ENCODE results near the gene PANX2. TPM values are rescaled to one million over a fixed set of nuclear protein-coding genes. Genes with fewer than 3 reads are reported as not detected.

The PANX2 gene
- total and polyA plus RNA-seq, 2 of the 4 experiments (the other 2 are of a cell fraction) = 0.18 to 1.7 TPM

DNA sequence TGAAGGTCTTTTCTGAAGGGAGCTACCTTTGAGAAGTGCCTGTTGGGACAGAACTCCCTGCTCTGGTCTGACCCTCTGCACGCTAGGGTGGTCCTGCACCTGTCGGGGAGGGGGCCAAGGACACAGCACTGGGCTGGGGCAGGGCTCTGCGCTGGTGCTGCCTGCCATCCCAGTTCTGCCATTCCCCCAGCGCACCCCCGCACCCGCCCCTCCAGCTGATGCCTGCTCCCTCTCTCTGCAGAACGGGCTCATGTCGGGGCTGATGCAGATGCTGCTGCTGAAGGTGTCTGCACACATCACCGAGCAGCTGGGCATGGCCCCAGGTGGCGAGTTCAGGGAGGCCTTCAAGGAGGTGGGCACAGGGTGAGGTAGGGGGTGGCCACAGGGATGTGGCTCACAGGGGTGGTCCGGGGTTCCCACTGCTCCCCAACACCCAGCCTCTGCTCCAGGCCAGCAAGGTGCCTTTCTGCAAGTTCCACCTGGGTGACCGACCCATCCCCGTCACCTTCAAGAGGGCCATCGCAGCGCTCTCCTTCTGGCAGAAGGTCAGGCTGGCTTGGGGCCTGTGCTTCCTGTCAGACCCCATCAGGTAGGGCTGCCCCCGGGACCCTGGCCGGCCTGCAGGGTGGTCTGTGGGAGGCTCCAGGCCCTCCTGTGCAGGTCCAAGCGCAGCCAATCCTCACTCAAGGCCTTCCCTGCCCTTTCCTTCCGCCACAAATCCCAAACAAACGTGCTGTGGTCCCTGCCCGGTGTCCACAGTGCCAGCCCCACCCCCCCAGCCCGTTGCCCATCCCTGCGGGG, 26.7 kb downstream of the PANX2 start:
- dilution Hi-C loops (cut with HindIII; ENCODE audit: low sequenced_read_pairs, unreplicated experiment) (no loop called here), intact Hi-C loops (cut with micrococcal nuclease) (no loop called here), in situ Hi-C loops (cut with MboI; ENCODE audit: low sequenced_read_pairs) (no loop called here)
- Histone ChIP-seq H4K5ac (ENCODE audit: low read depth, low read length) (no peak overlapping the region), H2AK9ac (replicated peaks; ENCODE audit: low read depth, low read length, poor library complexity) (peak overlapping the region; percentile 28), H4K20me1 (ENCODE audit: insufficient read depth, low read length) (peaks cover 16% of the 10 kb centered on the region), H2AFZ (replicated peaks; ENCODE audit: low read length, poor library complexity) (no peak overlapping the region), H4K91ac (ENCODE audit: insufficient read depth, low read depth, low read length) (no peak overlapping the region), H3K9me1 (ENCODE audit: insufficient read depth, low read length) (0 out of 2 replicates have a peak, but pooled peaks cover 2% of the 10 kb centered on the region), H2BK20ac (ENCODE audit: low read depth, low read length) (no peak overlapping the region), H2BK120ac (ENCODE audit: low read depth, low read length) (no peak overlapping the region), H3K4me1 (ENCODE audit: control insufficient read depth, insufficient read depth, low read length) (peaks cover 2% of the 10 kb centered on the region; the same call in 1 of the 2 replicates), H3K18ac (ENCODE audit: low read depth, low read length) (no peak overlapping the region), H2AK5ac (ENCODE audit: low read depth, low read length) (no peak overlapping the region), H3K4me3 (ENCODE audit: insufficient read depth, low read depth, low read length) (no peak overlapping the region), H2BK15ac (ENCODE audit: low read depth, low read length) (no peak overlapping the region), H3K23ac (ENCODE audit: low read depth, low read length) (no peak overlapping the region), H3K27me3 (ENCODE audit: control insufficient read depth, insufficient read depth, low read length) (no peaks in the 10 kb centered on the region), H3K9ac (ENCODE audit: low read depth, low read length) (no peak overlapping the region), H3K4me2 (ENCODE audit: low read depth, low read length) (no peak overlapping the region), H3K36me3 (ENCODE audit: control insufficient read depth, insufficient read depth, low read length) (peaks cover 34% of the 10 kb centered on the region), H4K8ac (ENCODE audit: low read depth in 2 of 2, low read length in 2 of 2) (no peak overlapping the region), H3K9me3 (ENCODE audit: control insufficient read depth, insufficient read depth, low read length) (no peaks in the 10 kb centered on the region), H3K56ac (ENCODE audit: extremely low read depth, insufficient read depth, low read length) (no peak overlapping the region), H3K27ac (ENCODE audit: insufficient read depth, low read length) (no peak overlapping the region), H3K79me1 (ENCODE audit: low read depth in 1 of 2, low read length in 2 of 2) (peaks cover 14 to 32% of the 10 kb centered on the region in 2 experiments), H2BK5ac (ENCODE audit: low read depth, low read length, poor library complexity, severe bottlenecking) (no peak overlapping the region), H3K14ac (replicated peaks; ENCODE audit: low read depth, low read length) (no peak overlapping the region), H3K4ac (ENCODE audit: low read depth, low read length) (no peak overlapping the region)
- ChIA-PET CTCF (no interaction called here), POLR2A (ENCODE audit: unreplicated experiment) (interaction anchor here (0.6 kb wide), 1 partner anchor 20 kb away, joined by 3 read pairs; no protein-coding TSS in a partner anchor)
- 78% methylated on average over 10 of the region's 23 CpGs; no CpG with 5 or more reads in 1 of the 2 experiments for WGBS, 2 experiments (ENCODE audit: extremely low coverage in 2 of 2, insufficient read length in 1 of 2)
- DNase-seq = no peak
- no TSS peak for BruUV-seq (replicated peaks)
- ATAC-seq (ENCODE audit: low read depth) = no peak
- TF ChIP-seq, protein P1, sequence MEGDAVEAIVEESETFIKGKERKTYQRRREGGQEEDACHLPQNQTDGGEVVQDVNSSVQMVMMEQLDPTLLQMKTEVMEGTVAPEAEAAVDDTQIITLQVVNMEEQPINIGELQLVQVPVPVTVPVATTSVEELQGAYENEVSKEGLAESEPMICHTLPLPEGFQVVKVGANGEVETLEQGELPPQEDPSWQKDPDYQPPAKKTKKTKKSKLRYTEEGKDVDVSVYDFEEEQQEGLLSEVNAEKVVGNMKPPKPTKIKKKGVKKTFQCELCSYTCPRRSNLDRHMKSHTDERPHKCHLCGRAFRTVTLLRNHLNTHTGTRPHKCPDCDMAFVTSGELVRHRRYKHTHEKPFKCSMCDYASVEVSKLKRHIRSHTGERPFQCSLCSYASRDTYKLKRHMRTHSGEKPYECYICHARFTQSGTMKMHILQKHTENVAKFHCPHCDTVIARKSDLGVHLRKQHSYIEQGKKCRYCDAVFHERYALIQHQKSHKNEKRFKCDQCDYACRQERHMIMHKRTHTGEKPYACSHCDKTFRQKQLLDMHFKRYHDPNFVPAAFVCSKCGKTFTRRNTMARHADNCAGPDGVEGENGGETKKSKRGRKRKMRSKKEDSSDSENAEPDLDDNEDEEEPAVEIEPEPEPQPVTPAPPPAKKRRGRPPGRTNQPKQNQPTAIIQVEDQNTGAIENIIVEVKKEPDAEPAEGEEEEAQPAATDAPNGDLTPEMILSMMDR (conservative IDR thresholded peaks at IDR 0.05; ENCODE audit: low read depth, low read length) = no peak
- TF ChIP-seq MAFK (IDR thresholded peaks at IDR 0.05; ENCODE audit: low read depth, low read length) (no peak), SMC3 (IDR thresholded peaks at IDR 0.05; ENCODE audit: low read depth, low read length) (no peak), RAD21 (IDR thresholded peaks at IDR 0.05; ENCODE audit: low read length) (no peak), CEBPB (IDR thresholded peaks at IDR 0.05; ENCODE audit: low read depth, low read length) (no peak), NFE2L2 (IDR thresholded peaks at IDR 0.05; ENCODE audit: low read depth, low read length) (no peak), RFX5 (IDR thresholded peaks at IDR 0.05; ENCODE audit: low read depth, low read length) (no peak), ELK1 (IDR thresholded peaks at IDR 0.05; ENCODE audit: borderline replicate concordance, low read depth, low read length) (no peak), CHD1 (IDR thresholded peaks at IDR 0.05; ENCODE audit: low read depth, low read length) (no peak), MXI1 (IDR thresholded peaks at IDR 0.05; ENCODE audit: borderline replicate concordance, low read depth, low read length) (no peak), FOS (IDR thresholded peaks at IDR 0.05; ENCODE audit: low read depth, low read length) (no peak), POLR2A (IDR thresholded peaks at IDR 0.05; ENCODE audit: low read depth, low read length) (no peak), USF2 (IDR thresholded peaks at IDR 0.05; ENCODE audit: low read depth, low read length) (no peak), BHLHE40 (IDR thresholded peaks at IDR 0.05; ENCODE audit: low read depth, low read length) (no peak), MAZ (IDR thresholded peaks at IDR 0.05; ENCODE audit: borderline replicate concordance, low read depth, low read length) (no peak)

All from IMR-90 (cell line).